SK-N-SH (cell line): ENCODE measurements around the gene DSE. TPM values are rescaled to one million over a fixed set of nuclear protein-coding genes. Genes with fewer than 3 reads are reported as not detected.

Experiments used
- CTCF ChIA-PET: fragments of 300-600, 350-600 bp; formaldehyde crosslinking; extraction: SDS; loops from one replicate; lab custom pipeline; 2021; lab: Yijun Ruan, JAX
- POLR2A ChIA-PET: fragments of 350-600 bp; sonication (Branson Sonifier 250); formaldehyde crosslinking; extraction: SDS; loops from one replicate; lab custom pipeline; 2020; ENCODE audit warnings: antibody characterized with exemption, inconsistent platforms; lab: Yijun Ruan, JAX
- DNase-seq: peaks from one replicate; pipeline ENCODE4 v3.0.0; 2012
- H2AFZ ChIP-seq: fragments of 200-600 bp; sonication (generic); 2 replicates; pipeline ENCODE4 v1.8.1; 2016; ENCODE audit warnings: antibody characterized with exemption, mild to moderate bottlenecking, low read depth
- H3F3A ChIP-seq: fragments of 200-600 bp; sonication (generic); replicated peaks from 2 replicates; pipeline ENCODE3; 2016; ENCODE audit warnings: antibody characterized with exemption, mild to moderate bottlenecking; ENCODE audit not compliant: insufficient read depth
- H3K27ac ChIP-seq, 2 experiments: fragments of 200-500 bp in 1 of 2; fragments of 200-600 bp in 1 of 2; sonication (Bioruptor generic) in 1 of 2; sonication (generic), shearing (Covaris generic) in 1 of 2; 2 replicates each; pipeline versions ENCODE4 v1.5.1 to v1.6.1; 2014 to 2016; ENCODE audit warnings: low read depth in 2 of 2, inconsistent platforms in 1 of 2, low read length in 1 of 2, mild to moderate bottlenecking in 1 of 2, mixed read lengths in 1 of 2
- H3K27me3 ChIP-seq: fragments of 200-600 bp; sonication (generic), shearing (Covaris generic); 2 replicates; pipeline ENCODE4 v1.6.1; 2016; ENCODE audit warnings: mixed run types; ENCODE audit not compliant: insufficient read depth
- H3K36me3 ChIP-seq, 2 experiments: fragments of 200-500 bp in 1 of 2; fragments of 200-600 bp in 1 of 2; sonication (Bioruptor generic) in 1 of 2; sonication (generic) in 1 of 2; replicated peaks in 1 of 2; 2 replicates each; pipeline versions ENCODE3 to v1.5.1; 2014 to 2016; ENCODE audit warnings: low read length in 1 of 2, mild to moderate bottlenecking in 1 of 2; ENCODE audit not compliant: insufficient read depth in 2 of 2, control insufficient read depth in 1 of 2
- H3K4me1 ChIP-seq, 2 experiments: fragments of 200-500 bp in 1 of 2; fragments of 200-600 bp in 1 of 2; sonication (Bioruptor generic) in 1 of 2; sonication (generic), shearing (Covaris generic) in 1 of 2; 2 replicates each; pipeline versions ENCODE4 v1.5.1 to v1.6.1; 2014 to 2016; ENCODE audit warnings: low read depth in 1 of 2, low read length in 1 of 2, mixed run types in 1 of 2; ENCODE audit not compliant: insufficient read depth in 2 of 2, control insufficient read depth in 1 of 2
- H3K4me2 ChIP-seq: fragments of 200-600 bp; sonication (generic), shearing (Covaris generic); 2 replicates; pipeline ENCODE4 v1.6.1; 2017; ENCODE audit warnings: mixed run types
- H3K4me3 ChIP-seq, 2 experiments: fragments of 200-500 bp in 1 of 2; fragments of 200-600 bp in 1 of 2; sonication (Bioruptor generic) in 1 of 2; sonication (generic), shearing (Covaris generic) in 1 of 2; 2 replicates each; pipeline versions ENCODE4 v1.5.1 to v1.8.1; 2014 to 2016; ENCODE audit warnings: low read depth in 2 of 2, inconsistent platforms in 1 of 2, low read length in 1 of 2, mild to moderate bottlenecking in 1 of 2, mixed read lengths in 1 of 2, moderate library complexity in 1 of 2
- H3K79me2 ChIP-seq: fragments of 200-600 bp; sonication (generic); 2 replicates; pipeline ENCODE4 v1.8.1; 2017; ENCODE audit warnings: mild to moderate bottlenecking; ENCODE audit not compliant: insufficient read depth
- H3K9ac ChIP-seq: fragments of 200-600 bp; sonication (generic); 2 replicates; pipeline ENCODE4 v1.6.1; 2017; ENCODE audit warnings: mixed run types
- H3K9me2 ChIP-seq: fragments of 200-600 bp; sonication (generic); 2 replicates; pipeline ENCODE4 v1.6.1; 2017; ENCODE audit warnings: mixed run types
- H3K9me3 ChIP-seq: fragments of 200-600 bp; sonication (generic); 2 replicates; pipeline ENCODE4 v1.6.1; 2017; ENCODE audit warnings: mixed run types, mild to moderate bottlenecking, moderate library complexity
- H4K20me1 ChIP-seq: fragments of 200-600 bp; sonication (generic); 2 replicates; pipeline ENCODE4 v1.6.1; 2017; ENCODE audit warnings: mild to moderate bottlenecking, mixed run types; ENCODE audit not compliant: insufficient read depth
- EP300 ChIP-seq, 2 experiments: IDR thresholded peaks; 2 replicates each; pipeline versions ENCODE4 v1.4.0 to v1.6.1; 2012; ENCODE audit warnings: borderline replicate concordance in 1 of 2, low read depth in 1 of 2, low read length in 1 of 2
- EZH2phosphoT487 ChIP-seq: fragments of 200-600 bp; sonication (generic); IDR thresholded peaks from 2 replicates; pipeline ENCODE4 v1.6.1; 2017; ENCODE audit warnings: low read depth, mixed run types, mild to moderate bottlenecking, antibody characterized with exemption, moderate library complexity, borderline replicate concordance
- FOSL2 ChIP-seq: IDR thresholded peaks from 2 replicates; pipeline ENCODE4 v1.4.0; 2012; ENCODE audit warnings: low read depth, mild to moderate bottlenecking, moderate library complexity, borderline replicate concordance
- FOXJ3 ChIP-seq: sonication (generic); formaldehyde crosslinking; IDR thresholded peaks from 2 replicates; pipeline ENCODE4 v1.5.1; 2020; ENCODE audit warnings: mild to moderate bottlenecking, missing genetic modification reagents
- FOXM1 ChIP-seq: IDR thresholded peaks from 2 replicates; pipeline ENCODE4 v1.4.0; 2012; ENCODE audit warnings: low read depth, mild to moderate bottlenecking
- GABPA ChIP-seq: IDR thresholded peaks from 2 replicates; pipeline ENCODE4 v1.4.0; 2012; ENCODE audit warnings: low read depth, mild to moderate bottlenecking
- IRF3 ChIP-seq: fragments of 150-350 bp; IDR thresholded peaks from 2 replicates; pipeline ENCODE4 v1.6.1; 2016; ENCODE audit warnings: mild to moderate bottlenecking, low read depth, low read length
- JUND ChIP-seq: IDR thresholded peaks from 2 replicates; pipeline ENCODE4 v1.4.0; 2012
- MEF2A ChIP-seq: IDR thresholded peaks from 2 replicates; pipeline ENCODE4 v1.4.0; 2012; ENCODE audit warnings: low read depth, borderline replicate concordance
- MXI1 ChIP-seq: IDR thresholded peaks from 2 replicates; pipeline ENCODE4 v1.6.1; 2012; ENCODE audit warnings: mild to moderate bottlenecking, low read depth, low read length, improper control_type of control experiment
- RAD21 ChIP-seq: IDR thresholded peaks from 2 replicates; pipeline ENCODE4 v1.6.1; 2012; ENCODE audit warnings: mild to moderate bottlenecking, low read length
- RXRA ChIP-seq: IDR thresholded peaks from 2 replicates; pipeline ENCODE4 v1.4.0; 2012; ENCODE audit warnings: low read depth, mild to moderate bottlenecking, borderline replicate concordance
- TAF1 ChIP-seq: IDR thresholded peaks from 2 replicates; pipeline ENCODE4 v1.6.1; 2012; ENCODE audit warnings: low read depth, mild to moderate bottlenecking, low read length, moderate library complexity, borderline replicate concordance
- TEAD4 ChIP-seq: IDR thresholded peaks from 2 replicates; pipeline ENCODE4 v1.4.0; 2012; ENCODE audit warnings: mild to moderate bottlenecking, borderline replicate concordance; ENCODE audit not compliant: insufficient read depth
- YY1 ChIP-seq: IDR thresholded peaks from 2 replicates; pipeline ENCODE4 v1.4.0; 2012; ENCODE audit warnings: low read depth, mild to moderate bottlenecking
- WGBS: methylation state at CpG from one replicate; pipeline ENCODE4 v1.1.6; 2017; ENCODE audit warnings: low lambda C conversion rate; 5-methylcytosine and 5-hydroxymethylcytosine counted together
- polyA plus RNA-seq, 3 experiments: library from polyadenylated mRNA; depleted of rRNA; stranded (reverse); fragments of >200 nt; gene quantifications; 2 replicates each; pipeline ENCODE4 v1.2.3, GENCODE V29; 2012
- TF ChIP-seq, protein P1 (sequence below): IDR thresholded peaks from 2 replicates; pipeline ENCODE4 v1.4.0; 2012; ENCODE audit warnings: low read depth
- TF ChIP-seq, protein P2 (sequence below): IDR thresholded peaks from 2 replicates; pipeline ENCODE4 v1.6.1; 2012; ENCODE audit warnings: mild to moderate bottlenecking, low read depth, low read length, moderate library complexity
- TF ChIP-seq, protein P3 (sequence below): IDR thresholded peaks from 2 replicates; pipeline ENCODE4 v1.4.0; 2012; ENCODE audit warnings: low read depth, borderline replicate concordance

Gene DSE
- polyA plus RNA-seq, 1 of the 3 experiments (the other 2 are of a cell fraction) = 12.7 TPM

DNA sequence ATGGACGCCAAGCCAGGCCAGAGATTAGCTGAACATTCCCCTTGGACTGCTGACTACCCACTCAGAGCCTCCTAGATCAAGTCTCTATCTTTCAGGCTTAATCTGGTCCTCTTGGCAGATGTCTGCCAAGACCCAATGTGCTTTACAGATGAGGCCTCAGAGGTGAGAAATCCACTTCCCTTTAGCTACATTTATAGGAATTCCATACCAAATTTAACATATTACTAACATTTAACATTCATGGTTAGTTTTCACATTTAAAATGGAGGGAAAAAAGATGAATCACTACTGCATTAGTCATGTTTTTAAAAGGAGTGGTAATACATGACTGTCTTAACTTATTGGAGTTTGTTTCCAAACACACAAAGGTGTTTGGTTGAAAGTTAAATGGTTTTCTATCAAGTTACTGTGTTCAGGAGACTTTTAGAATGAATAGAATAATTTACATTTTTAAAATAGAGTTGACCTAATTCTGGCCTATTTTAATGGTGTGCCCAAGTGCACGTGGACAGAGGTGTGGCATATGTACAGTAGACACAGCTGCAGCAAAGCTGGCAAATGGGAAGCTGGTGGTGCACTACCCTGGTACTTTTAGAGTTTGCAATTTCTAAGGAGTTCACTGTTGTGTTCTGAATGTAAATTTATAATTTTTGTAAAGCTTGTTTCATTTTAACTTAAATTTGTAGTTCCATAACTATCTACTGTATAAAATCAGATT is 48.5 kb downstream of the DSE start:
- CTCF ChIA-PET = interaction anchor here (1.3 kb wide), 1 partner anchor 201 kb away, joined by 4 read pairs; no protein-coding TSS in a partner anchor
- Histone ChIP-seq H3K79me2 (peaks cover 38% of the 10 kb centered on the region; the same call in 1 of the 2 replicates), H2AFZ (no peak overlapping the region), H3K27me3 (no peaks in the 10 kb centered on the region), H3K4me2 (no peak overlapping the region), H3K27ac (no peak overlapping the region), H3F3A (peaks cover 2% of the 10 kb centered on the region)
- 83% methylated on average over 2 of the region's 2 CpGs for WGBS
- no peak for DNase-seq
- no peak for TF ChIP-seq TEAD4
- peak; percentile 19; the same call in 1 of the 2 replicates for TF ChIP-seq JUND
- no peak for TF ChIP-seq RXRA
- peak; percentile 45; the same call in 1 of the 2 replicates for TF ChIP-seq FOSL2
- no peak for TF ChIP-seq FOXM1
- TF ChIP-seq, all 33 proteins: peak for 2
- Histone ChIP-seq H3K9me3 (no peaks in the 10 kb centered on the region), H3K4me1 (no peaks in the 10 kb centered on the region), H3K9ac (no peak overlapping the region), H4K20me1 (no peaks in the 10 kb centered on the region), H3K4me3 (no peak overlapping the region), H3K36me3 (peaks cover 2 to 7% of the 10 kb centered on the region in 2 experiments), H3K9me2 (no peaks in the 10 kb centered on the region)
- POLR2A ChIA-PET = no interaction called here

- H3K27me3 ChIP-seq = no peaks in the 10 kb centered on the region
- peaks cover under 1 to 2% of the 10 kb centered on the region in 2 experiments for H3K36me3 ChIP-seq
- H3K4me1 ChIP-seq = no peaks in the 10 kb centered on the region
- DNase-seq = no peak
- H2AFZ ChIP-seq = no peak overlapping the region
- H3K9me3 ChIP-seq = no peaks in the 10 kb centered on the region
- CTCF ChIA-PET = no interaction called here
- H3K9ac ChIP-seq = no peak overlapping the region
- no peak overlapping the region for H3K4me2 ChIP-seq
- H3K79me2 ChIP-seq = peaks cover 34% of the 10 kb centered on the region; the same call in 1 of the 2 replicates
- POLR2A ChIA-PET = no interaction called here
- WGBS = 91% methylated on average over 3 of the region's 5 CpGs
- peaks cover 2% of the 10 kb centered on the region for H3F3A ChIP-seq
- H3K9me2 ChIP-seq = no peaks in the 10 kb centered on the region
- TF ChIP-seq TAF1 (no peak), EZH2phosphoT487 (no peak), IRF3 (no peak), RAD21 (no peak), FOXJ3 (CRISPR knock-in tag) (no peak), MXI1 (no peak), FOSL2 (no peak), MEF2A (no peak), EP300 (IDR thresholded peaks at IDR 0.05; ENCODE audit: borderline replicate concordance in 1 of 2, low read depth in 1 of 2, low read length in 1 of 2) (no peak), YY1 (no peak), GABPA (no peak), RXRA (no peak)
- TF ChIP-seq, protein P1, sequence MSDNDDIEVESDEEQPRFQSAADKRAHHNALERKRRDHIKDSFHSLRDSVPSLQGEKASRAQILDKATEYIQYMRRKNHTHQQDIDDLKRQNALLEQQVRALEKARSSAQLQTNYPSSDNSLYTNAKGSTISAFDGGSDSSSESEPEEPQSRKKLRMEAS = no peak
- TF ChIP-seq, protein P2, sequence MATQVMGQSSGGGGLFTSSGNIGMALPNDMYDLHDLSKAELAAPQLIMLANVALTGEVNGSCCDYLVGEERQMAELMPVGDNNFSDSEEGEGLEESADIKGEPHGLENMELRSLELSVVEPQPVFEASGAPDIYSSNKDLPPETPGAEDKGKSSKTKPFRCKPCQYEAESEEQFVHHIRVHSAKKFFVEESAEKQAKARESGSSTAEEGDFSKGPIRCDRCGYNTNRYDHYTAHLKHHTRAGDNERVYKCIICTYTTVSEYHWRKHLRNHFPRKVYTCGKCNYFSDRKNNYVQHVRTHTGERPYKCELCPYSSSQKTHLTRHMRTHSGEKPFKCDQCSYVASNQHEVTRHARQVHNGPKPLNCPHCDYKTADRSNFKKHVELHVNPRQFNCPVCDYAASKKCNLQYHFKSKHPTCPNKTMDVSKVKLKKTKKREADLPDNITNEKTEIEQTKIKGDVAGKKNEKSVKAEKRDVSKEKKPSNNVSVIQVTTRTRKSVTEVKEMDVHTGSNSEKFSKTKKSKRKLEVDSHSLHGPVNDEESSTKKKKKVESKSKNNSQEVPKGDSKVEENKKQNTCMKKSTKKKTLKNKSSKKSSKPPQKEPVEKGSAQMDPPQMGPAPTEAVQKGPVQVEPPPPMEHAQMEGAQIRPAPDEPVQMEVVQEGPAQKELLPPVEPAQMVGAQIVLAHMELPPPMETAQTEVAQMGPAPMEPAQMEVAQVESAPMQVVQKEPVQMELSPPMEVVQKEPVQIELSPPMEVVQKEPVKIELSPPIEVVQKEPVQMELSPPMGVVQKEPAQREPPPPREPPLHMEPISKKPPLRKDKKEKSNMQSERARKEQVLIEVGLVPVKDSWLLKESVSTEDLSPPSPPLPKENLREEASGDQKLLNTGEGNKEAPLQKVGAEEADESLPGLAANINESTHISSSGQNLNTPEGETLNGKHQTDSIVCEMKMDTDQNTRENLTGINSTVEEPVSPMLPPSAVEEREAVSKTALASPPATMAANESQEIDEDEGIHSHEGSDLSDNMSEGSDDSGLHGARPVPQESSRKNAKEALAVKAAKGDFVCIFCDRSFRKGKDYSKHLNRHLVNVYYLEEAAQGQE = no peak
- TF ChIP-seq, protein P3, sequence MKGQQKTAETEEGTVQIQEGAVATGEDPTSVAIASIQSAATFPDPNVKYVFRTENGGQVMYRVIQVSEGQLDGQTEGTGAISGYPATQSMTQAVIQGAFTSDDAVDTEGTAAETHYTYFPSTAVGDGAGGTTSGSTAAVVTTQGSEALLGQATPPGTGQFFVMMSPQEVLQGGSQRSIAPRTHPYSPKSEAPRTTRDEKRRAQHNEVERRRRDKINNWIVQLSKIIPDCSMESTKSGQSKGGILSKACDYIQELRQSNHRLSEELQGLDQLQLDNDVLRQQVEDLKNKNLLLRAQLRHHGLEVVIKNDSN = no peak
- TF ChIP-seq, all 33 proteins: peak for 0
- Histone ChIP-seq H4K20me1 (no peaks in the 10 kb centered on the region), H3K27ac (no peak overlapping the region), H3K4me3 (no peak overlapping the region)
Measured at GRCh38 chr6:116420341-116420740, 49.6 kb downstream of the DSE start.
